Measurements from ENCODE around the gene ACTR1A. TPM values are rescaled to one million over a fixed set of nuclear protein-coding genes. Genes with fewer than 3 reads are reported as not detected.

The ACTR1A gene
- total and polyA plus RNA-seq, 7 experiments from 2014 or later, result 47.5 to 69.4 (median 58.9) TPM

DNA sequence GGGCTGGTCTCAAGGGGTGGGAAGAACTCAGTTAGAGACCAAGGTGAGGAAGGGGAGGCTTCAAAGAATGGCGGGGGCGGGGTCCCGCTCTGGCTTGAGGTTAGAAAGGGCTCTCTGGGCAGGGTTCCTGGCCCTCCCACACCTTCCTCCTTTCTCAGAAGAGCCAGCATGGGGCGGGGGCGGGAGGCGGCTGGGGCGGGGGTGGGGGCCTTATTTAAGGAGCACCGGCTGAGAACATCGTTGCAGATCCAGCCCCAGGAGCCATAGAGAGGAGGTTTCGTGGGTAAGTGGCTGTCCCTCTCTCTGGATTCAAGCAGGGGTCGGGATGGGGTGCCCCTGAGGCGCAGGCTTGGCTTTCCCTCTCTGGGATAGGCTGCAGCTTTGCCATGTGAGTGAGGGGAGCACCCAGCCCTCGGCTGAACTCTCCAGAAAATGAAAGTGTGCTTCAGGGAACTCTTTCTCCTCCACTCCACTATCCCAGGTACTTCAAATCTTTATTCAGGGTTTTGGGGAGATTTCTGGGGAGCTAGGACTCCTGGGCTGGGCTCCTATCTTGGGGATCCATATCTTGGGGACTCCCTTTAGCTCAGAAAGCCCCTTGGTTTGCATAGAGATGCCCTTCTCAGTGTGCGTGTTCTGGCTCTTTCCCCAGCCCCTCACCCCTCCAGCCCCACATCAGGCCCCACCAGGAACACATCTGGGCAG lies 66.8 kb downstream of the ACTR1A start:
- Mint-ChIP-seq H3K9me3 (peaks cover 0 to 6% (median 0%) of the 10 kb centered on the region in 11 donors), H3K27me3 (no peaks in the 10 kb centered on the region), H3K4me3 (peak overlapping the region; percentile 74 to 95 (median 90)), H3K36me3 (peaks cover 0 to 12% (median 0%) of the 10 kb centered on the region in 5 donors), H3K4me1 (peaks cover 44 to 72% (median 57%) of the 10 kb centered on the region in 7 donors), H3K27ac (peak overlapping the region; percentile 78 to 96 (median 93))
- Histone ChIP-seq H3K36me3 (ENCODE audit: control insufficient read depth in 2 of 3, insufficient read depth in 3 of 3, low read length in 3 of 3) (no peaks in the 10 kb centered on the region), H3K4me1 (ENCODE audit: control insufficient read depth in 2 of 2, insufficient read depth in 2 of 2, low read length in 2 of 2) (peaks cover 28 to 51% of the 10 kb centered on the region in 2 donors), H3K9me3 (ENCODE audit: control insufficient read depth in 2 of 3, low read length in 3 of 3) (no peaks in the 10 kb centered on the region), H3K27me3 (ENCODE audit: control insufficient read depth in 2 of 2, insufficient read depth in 2 of 2, low read length in 2 of 2) (no peaks in the 10 kb centered on the region), H3K4me3 (ENCODE audit: low read length) (peak overlapping the region; percentile 72), H3K27ac (ENCODE audit: low read depth, low read length) (peak overlapping the region; percentile 80)
- ATAC-seq, result no peak
- POLR2A ChIA-PET, result interaction anchor here (0.6 to 8.1 kb wide), 14 partner anchors 9 to 383 kb away, joined by 3 to 157 read pairs (median 4); partner anchors contain the start of genes C10orf95, FBXL15, NFKB2 and NOLC1
- peak in 1 of 9 donors; percentile 67 for DNase-seq
- intact Hi-C loops (cut with micrococcal nuclease), result loop anchor here in 1 of 2 donors (1.0 to 10.0 kb wide), 2 partner anchors 40 to 621 kb away; partner anchors contain the start of genes NFKB2 and OGA
- CTCF ChIA-PET, result interaction anchor here (0.8 to 1.4 kb wide), 5 partner anchors 14 to 38 kb away, joined by 3 to 4 read pairs (median 3); partner anchors contain the start of gene FBXL15

DNA sequence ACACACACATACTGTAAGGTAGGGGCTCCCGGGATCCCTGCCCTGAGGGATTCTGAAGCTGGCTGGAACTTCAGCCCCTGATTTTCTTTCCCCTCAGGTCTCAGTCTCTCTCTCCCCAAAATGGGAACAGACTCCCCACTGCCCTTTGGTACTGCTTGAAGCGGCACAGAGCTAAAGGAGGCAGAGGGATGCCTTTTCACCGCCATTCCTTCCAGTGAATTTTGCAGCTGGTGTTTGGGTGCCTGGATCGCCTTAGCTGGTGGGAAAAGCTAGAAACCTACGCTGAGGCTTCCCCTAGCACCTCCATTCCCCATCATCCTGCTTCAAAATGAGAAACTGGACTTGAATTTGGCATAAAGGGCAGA lies 67.4 kb downstream of the ACTR1A start:
- ChIA-PET POLR2A (interaction anchor here (0.9 to 8.1 kb wide), 9 partner anchors 13 to 283 kb away, joined by 3 to 157 read pairs (median 4); partner anchors contain the start of genes C10orf95, FBXL15 and NOLC1), CTCF (interaction anchor here (1.1 to 1.4 kb wide), 3 partner anchors 13 to 26 kb away, joined by 3 to 4 read pairs (median 3); no protein-coding TSS in a partner anchor)
- Histone ChIP-seq H3K27ac (ENCODE audit: low read depth, low read length) (peak overlapping the region; percentile 80), H3K4me3 (ENCODE audit: low read length) (peak overlapping the region; percentile 54), H3K27me3 (ENCODE audit: control insufficient read depth in 2 of 2, insufficient read depth in 2 of 2, low read length in 2 of 2) (no peaks in the 10 kb centered on the region), H3K36me3 (ENCODE audit: control insufficient read depth in 2 of 3, insufficient read depth in 3 of 3, low read length in 3 of 3) (no peaks in the 10 kb centered on the region), H3K9me3 (ENCODE audit: control insufficient read depth in 2 of 3, low read length in 3 of 3) (no peaks in the 10 kb centered on the region), H3K4me1 (ENCODE audit: control insufficient read depth in 2 of 2, insufficient read depth in 2 of 2, low read length in 2 of 2) (peaks cover 28 to 51% of the 10 kb centered on the region in 2 donors)
- Mint-ChIP-seq H3K27ac (peak overlapping the region; percentile 78 to 96 (median 93)), H3K9me3 (peaks cover 0 to 6% (median 0%) of the 10 kb centered on the region in 11 donors), H3K4me3 (peak overlapping the region; percentile 74 to 95 (median 90)), H3K36me3 (peaks cover 0 to 12% (median 0%) of the 10 kb centered on the region in 5 donors), H3K4me1 (peaks cover 44 to 72% (median 55%) of the 10 kb centered on the region in 7 donors), H3K27me3 (no peaks in the 10 kb centered on the region)
- no peak for DNase-seq
- ATAC-seq, result no peak
- intact Hi-C loops (cut with micrococcal nuclease), result loop anchor here in 1 of 2 donors (1.0 to 10.0 kb wide), 2 partner anchors 40 to 620 kb away; partner anchors contain the start of genes NFKB2 and OGA

DNA sequence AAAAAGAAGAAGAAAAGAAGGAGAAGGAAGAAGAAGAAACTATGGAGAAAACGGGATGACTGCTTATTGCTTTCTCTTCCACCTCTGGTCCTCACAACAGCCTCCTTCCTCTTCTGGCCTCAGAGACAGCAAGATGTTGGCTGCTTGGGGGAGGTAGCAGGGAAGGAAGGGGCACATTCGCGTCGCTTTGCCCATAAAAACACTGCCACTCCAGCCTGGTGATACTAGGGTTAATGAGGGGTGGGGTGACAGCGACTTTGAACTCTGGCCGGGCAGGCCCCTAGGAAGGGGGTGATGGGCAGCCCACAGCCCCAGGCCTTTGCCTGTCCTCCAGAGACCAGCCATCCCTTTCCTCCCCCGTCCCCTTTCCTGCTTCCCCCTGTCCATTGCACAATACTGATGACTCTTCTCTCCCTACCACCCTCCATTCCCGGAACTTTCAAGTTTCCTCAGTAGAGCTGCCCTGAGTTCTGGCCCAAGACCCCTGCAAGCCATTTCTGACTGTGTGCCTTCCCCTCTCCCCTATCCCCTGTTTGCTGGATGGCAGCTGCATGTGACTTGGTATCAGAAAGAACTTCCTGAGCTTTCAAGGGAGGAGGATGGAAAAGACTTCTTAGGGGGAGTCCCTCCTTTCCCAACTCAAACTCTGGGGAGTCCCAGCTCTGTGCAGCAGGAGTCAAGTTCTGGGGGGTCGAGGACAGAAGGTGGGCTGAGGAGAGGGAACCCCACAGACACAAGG lies 67.9 kb downstream of the ACTR1A start:
- peak overlapping the region; percentile 78 to 96 (median 93) for H3K27ac Mint-ChIP-seq
- ChIA-PET POLR2A (interaction anchor here (0.9 to 8.1 kb wide), 8 partner anchors 12 to 283 kb away, joined by 3 to 157 read pairs (median 4); partner anchors contain the start of genes C10orf95, FBXL15 and NOLC1), CTCF (interaction anchor here (1.1 to 1.4 kb wide), 3 partner anchors 13 to 27 kb away, joined by 3 to 4 read pairs (median 3); no protein-coding TSS in a partner anchor)
- no peak for DNase-seq
- H3K9me3 Mint-ChIP-seq, result peaks cover 0 to 6% (median 0%) of the 10 kb centered on the region in 11 donors
- peak overlapping the region; percentile 80 for H3K27ac ChIP-seq (ENCODE audit: low read depth, low read length)
- no peak for ATAC-seq
- no peak overlapping the region for H3K4me3 ChIP-seq (ENCODE audit: low read length)
- H3K9me3 ChIP-seq (ENCODE audit: control insufficient read depth in 2 of 3, low read length in 3 of 3), result no peaks in the 10 kb centered on the region
- H3K4me3 Mint-ChIP-seq, result peak overlapping the region; percentile 74 to 95 (median 90)
- H3K4me1 Mint-ChIP-seq, result peaks cover 44 to 72% (median 55%) of the 10 kb centered on the region in 7 donors
- H3K36me3 Mint-ChIP-seq, result peaks cover 0 to 12% (median 0%) of the 10 kb centered on the region in 5 donors
- H3K36me3 ChIP-seq (ENCODE audit: control insufficient read depth in 2 of 3, insufficient read depth in 3 of 3, low read length in 3 of 3), result no peaks in the 10 kb centered on the region
- intact Hi-C loops (cut with micrococcal nuclease), result loop anchor here in 1 of 2 donors (1.0 to 10.0 kb wide), 2 partner anchors 39 to 620 kb away; partner anchors contain the start of genes NFKB2 and OGA
- H3K27me3 Mint-ChIP-seq, result no peaks in the 10 kb centered on the region
- no peaks in the 10 kb centered on the region for H3K27me3 ChIP-seq (ENCODE audit: control insufficient read depth in 2 of 2, insufficient read depth in 2 of 2, low read length in 2 of 2)
- peaks cover 28 to 51% of the 10 kb centered on the region in 2 donors for H3K4me1 ChIP-seq (ENCODE audit: control insufficient read depth in 2 of 2, insufficient read depth in 2 of 2, low read length in 2 of 2)

DNA sequence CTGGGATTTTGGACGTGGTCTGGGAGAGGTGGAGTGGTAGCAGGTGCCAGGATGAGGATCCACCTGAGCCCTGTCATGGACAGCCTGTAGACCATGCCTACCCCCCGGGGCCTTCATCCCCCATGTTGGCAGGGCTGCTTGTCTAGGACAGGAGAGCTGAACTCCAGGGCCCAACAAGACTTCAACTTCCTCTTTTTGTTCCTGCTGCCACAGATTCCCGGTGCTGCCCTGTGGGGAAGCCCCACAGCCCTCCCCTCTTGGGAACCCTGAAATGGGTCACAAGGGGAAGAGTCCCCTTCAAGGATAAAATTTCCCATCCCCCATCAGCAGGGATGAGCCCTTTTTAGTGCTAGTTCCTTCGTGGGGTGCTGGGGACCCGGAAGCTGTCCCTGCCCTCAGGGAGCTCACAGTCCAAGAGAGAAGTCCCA lies 68.9 kb downstream of the ACTR1A start:
- intact Hi-C loops (cut with micrococcal nuclease), result loop anchor here in 1 of 2 donors (10.0 kb wide), 1 partner anchor 619 kb away; the partner anchor contains the start of gene OGA
- H3K27ac Mint-ChIP-seq, result peak overlapping the region; percentile 90 to 97 (median 94)
- ATAC-seq, result no peak
- H3K9me3 Mint-ChIP-seq, result peaks cover 0 to 6% (median 0%) of the 10 kb centered on the region in 11 donors
- no peaks in the 10 kb centered on the region for H3K27me3 Mint-ChIP-seq
- peak overlapping the region; percentile 80 for H3K27ac ChIP-seq (ENCODE audit: low read depth, low read length)
- H3K36me3 ChIP-seq (ENCODE audit: control insufficient read depth in 2 of 3, insufficient read depth in 3 of 3, low read length in 3 of 3), result no peaks in the 10 kb centered on the region
- H3K4me3 Mint-ChIP-seq, result peak overlapping the region; percentile 81 to 96 (median 93)
- no peak for DNase-seq
- H3K4me3 ChIP-seq (ENCODE audit: low read length), result peak overlapping the region; percentile 96
- H3K27me3 ChIP-seq (ENCODE audit: control insufficient read depth in 2 of 2, insufficient read depth in 2 of 2, low read length in 2 of 2), result no peaks in the 10 kb centered on the region
- peaks cover 0 to 12% (median 0%) of the 10 kb centered on the region in 5 donors for H3K36me3 Mint-ChIP-seq
- ChIA-PET CTCF (interaction anchor here (0.9 to 2.2 kb wide), 3 partner anchors 16 to 315 kb away, joined by 4 to 9 read pairs (median 5); no protein-coding TSS in a partner anchor), POLR2A (interaction anchor here (0.7 to 8.1 kb wide), 9 partner anchors 11 to 615 kb away, joined by 3 to 157 read pairs (median 4); partner anchors contain the start of genes C10orf95, FBXL15 and TRIM8)
- no peaks in the 10 kb centered on the region for H3K9me3 ChIP-seq (ENCODE audit: control insufficient read depth in 2 of 3, low read length in 3 of 3)
- H3K4me1 ChIP-seq (ENCODE audit: control insufficient read depth in 2 of 2, insufficient read depth in 2 of 2, low read length in 2 of 2), result peaks cover 28 to 51% of the 10 kb centered on the region in 2 donors
- peaks cover 44 to 72% (median 55%) of the 10 kb centered on the region in 7 donors for H3K4me1 Mint-ChIP-seq

GRCh38 chr10:102432162-102432950 lies 70.2 kb downstream of the ACTR1A start, which contains the start of gene CUEDC2:
Gene CUEDC2 (minus strand): TSS chr10:102432574. CDS start chr10:102425188, 7,386 bp downstream.
- Histone ChIP-seq H3K27ac (ENCODE audit: low read depth, low read length) (peak within 1 kb of the TSS; percentile 80), H3K4me3 (ENCODE audit: low read length) (peak within 1 kb of the TSS; percentile 96), H3K27me3 (ENCODE audit: control insufficient read depth in 2 of 2, insufficient read depth in 2 of 2, low read length in 2 of 2) (no peaks in the 10 kb centered on the region), H3K4me1 (ENCODE audit: control insufficient read depth in 2 of 2, insufficient read depth in 2 of 2, low read length in 2 of 2) (peaks cover 28 to 49% of the 10 kb centered on the region in 2 donors), H3K36me3 (ENCODE audit: control insufficient read depth in 2 of 3, insufficient read depth in 3 of 3, low read length in 3 of 3) (no peaks in the 10 kb centered on the region), H3K9me3 (ENCODE audit: control insufficient read depth in 2 of 3, low read length in 3 of 3) (no peaks in the 10 kb centered on the region)
- ChIA-PET CTCF (interaction anchor here (0.6 to 2.2 kb wide), 6 partner anchors 10 to 486 kb away, joined by 3 to 20 read pairs (median 5); partner anchors contain the start of genes ACTR1A, CNNM2 and FBXL15), POLR2A (interaction anchor here (0.6 to 8.1 kb wide), 18 partner anchors 8 to 614 kb away, joined by 3 to 157 read pairs (median 4); partner anchors contain the start of genes ACTR1A, C10orf95, FBXL15 and TRIM8)
- Mint-ChIP-seq H3K9me3 (peaks cover 0 to 6% (median 0%) of the 10 kb centered on the region in 11 donors), H3K27ac (peak within 1 kb of the TSS; percentile 90 to 97 (median 94)), H3K4me1 (peaks cover 38 to 60% (median 48%) of the 10 kb centered on the region in 7 donors), H3K36me3 (peaks cover 0 to 5% (median 0%) of the 10 kb centered on the region in 5 donors), H3K27me3 (no peaks in the 10 kb centered on the region), H3K4me3 (peak within 1 kb of the TSS; percentile 81 to 96 (median 93))
- peak; percentile 98 for ATAC-seq
- intact Hi-C loops (cut with micrococcal nuclease), result loop anchor here (1.0 to 10.0 kb wide), 8 partner anchors 11 to 618 kb away; partner anchors contain the start of genes ACTR1A (in 2 of the 2), NOLC1 (in 1 of the 2) and OGA (in 1 of the 2)
- DNase-seq, result peak; percentile 86 to 97 (median 91)
